Thyroid gland (tissue), 4 donors: ENCODE results near the gene HOXD10.

ENCODE experiments used
- CTCF ChIP-seq, 6 experiments: fragments of 200-600 bp in 3 of 6; fragments of 450-650 bp in 3 of 6; sonication (generic) in 3 of 6; IDR thresholded peaks; one replicate each; pipeline ENCODE4 v1.5.1; 2016 to 2019; ENCODE audit warnings: antibody characterized with exemption in 6 of 6, mild to moderate bottlenecking in 2 of 6, inconsistent platforms in 1 of 6, moderate library complexity in 1 of 6
- POLR2A ChIP-seq, 2 donors: fragments of 450-650 bp; IDR thresholded peaks; one replicate each; pipeline ENCODE4 v1.6.1; 2017; ENCODE audit warnings: antibody characterized with exemption in 2 of 2, mild to moderate bottlenecking in 2 of 2, moderate library complexity in 1 of 2

- TF ChIP-seq CTCF (IDR thresholded peaks at IDR 0.05) (no peak), POLR2A (IDR thresholded peaks at IDR 0.05) (no peak)
These were observed 34.6 kb upstream of the HOXD10 start for GRCh38 chr2:176081837-176082524.
